HEK293T (cell line): Measurements from ENCODE around the gene SLC25A2.

Experiments
- ELF4 ChIP-seq: fragments of 450-650 bp; IDR thresholded peaks from 2 replicates; pipeline ENCODE4 v1.6.1; 2017; ENCODE audit warnings: antibody characterized with exemption
- HDGF ChIP-seq: fragments of 450-650 bp; IDR thresholded peaks from 2 replicates; pipeline ENCODE4 v1.6.1; 2017; ENCODE audit warnings: antibody characterized with exemption, borderline replicate concordance
- SP1 ChIP-seq: fragments of 450-650 bp; IDR thresholded peaks from 2 replicates; pipeline ENCODE4 v1.6.1; 2017
- SUZ12 ChIP-seq: fragments of 450-650 bp; IDR thresholded peaks from 2 replicates; pipeline ENCODE4 v1.6.1; 2016; ENCODE audit warnings: mild to moderate bottlenecking

DNA sequence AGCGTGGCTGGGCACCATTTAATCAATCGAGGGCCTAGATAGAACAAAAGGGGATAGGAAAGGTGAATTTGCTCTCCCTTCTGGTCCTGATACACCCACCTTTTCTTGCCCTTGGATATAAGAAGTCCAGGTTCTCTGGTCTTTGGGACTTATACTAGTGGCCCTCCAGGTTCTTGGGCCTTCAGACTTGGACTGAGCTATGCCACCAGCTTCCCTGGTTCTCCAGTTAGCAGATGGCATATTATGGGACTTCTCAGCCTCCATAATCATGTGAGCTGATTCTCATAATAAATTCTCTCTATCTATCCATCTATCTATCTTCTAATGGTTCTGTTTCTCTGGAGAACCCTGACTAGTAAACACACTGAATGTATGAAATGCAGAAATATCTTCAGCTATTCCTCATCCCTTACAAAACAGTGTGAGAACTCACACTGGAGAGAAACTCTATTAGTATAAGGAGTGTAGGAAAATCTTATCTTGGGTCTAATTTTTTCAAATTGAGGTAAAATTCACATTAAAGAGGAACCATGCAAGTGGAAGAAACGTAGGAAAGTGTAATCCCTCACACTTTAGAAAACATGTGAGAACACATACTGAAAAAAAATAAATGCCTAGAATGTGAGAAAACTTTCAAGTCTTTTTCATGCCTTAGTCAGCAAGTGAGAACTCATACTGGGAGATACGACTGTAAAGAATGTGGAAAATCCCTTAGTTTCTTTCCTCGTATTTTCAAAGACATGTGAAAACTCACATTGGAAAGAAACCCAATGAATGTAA lies 43.2 kb downstream of the SLC25A2 start:
- TF ChIP-seq HDGF (no peak), SP1 (no peak), SUZ12 (no peak), ELF4 (no peak)
